Endothelial cell of hepatic sinusoid (primary cell): ENCODE measurements around the gene RASGEF1C.

Experiments
- in situ Hi-C: cut with HindIII; loops from 2 replicates; pipeline ENCODE4 v1.10.0; 2017; ENCODE audit warnings: low sequenced_read_pairs

RASGEF1C gene

GRCh38 chr5:180104168-180104530 lies 104.9 kb downstream of the RASGEF1C start:
- in situ Hi-C loops, result no loop called here

- in situ Hi-C loops, result no loop called here
These were observed 105.4 kb downstream of the RASGEF1C start for GRCh38 chr5:180103487-180104167.

GRCh38 chr5:180102636-180103035 lies 106.4 kb downstream of the RASGEF1C start:
- in situ Hi-C loops, result no loop called here

GRCh38 chr5:180101451-180102105 lies 107.4 kb downstream of the RASGEF1C start:
- in situ Hi-C loops, result no loop called here

- in situ Hi-C loops, result no loop called here
These were observed 108.2 kb downstream of the RASGEF1C start for GRCh38 chr5:180100621-180101450.

GRCh38 chr5:180099733-180100611 lies 109.0 kb downstream of the RASGEF1C start:
- in situ Hi-C loops, result loop anchor here (25.0 kb wide), 1 partner anchor 188 kb away; the partner anchor contains the start of gene TBC1D9B

- in situ Hi-C loops, result loop anchor here (25.0 kb wide), 1 partner anchor 187 kb away; the partner anchor contains the start of gene TBC1D9B
These were observed 109.8 kb downstream of the RASGEF1C start for GRCh38 chr5:180098991-180099732.

GRCh38 chr5:180098526-180098925 lies 110.5 kb downstream of the RASGEF1C start:
- in situ Hi-C loops, result loop anchor here (25.0 kb wide), 1 partner anchor 186 kb away; the partner anchor contains the start of gene TBC1D9B

- in situ Hi-C loops, result loop anchor here (25.0 kb wide), 1 partner anchor 186 kb away; the partner anchor contains the start of gene TBC1D9B
These were observed 111.1 kb downstream of the RASGEF1C start for GRCh38 chr5:180097926-180098325.

GRCh38 chr5:180097163-180097894 lies 111.7 kb downstream of the RASGEF1C start:
- in situ Hi-C loops, result loop anchor here (25.0 kb wide), 1 partner anchor 185 kb away; the partner anchor contains the start of gene TBC1D9B

GRCh38 chr5:180096616-180097015 lies 112.4 kb downstream of the RASGEF1C start:
- in situ Hi-C loops, result loop anchor here (25.0 kb wide), 1 partner anchor 184 kb away; the partner anchor contains the start of gene TBC1D9B

- in situ Hi-C loops, result loop anchor here (25.0 kb wide), 1 partner anchor 183 kb away; the partner anchor contains the start of gene TBC1D9B
These were observed 113.5 kb downstream of the RASGEF1C start for GRCh38 chr5:180095545-180095944.

- in situ Hi-C loops, result loop anchor here (25.0 kb wide), 1 partner anchor 182 kb away; the partner anchor contains the start of gene TBC1D9B
These were observed 115.2 kb downstream of the RASGEF1C start for GRCh38 chr5:180093651-180094382.

GRCh38 chr5:180093241-180093640 lies 115.8 kb downstream of the RASGEF1C start:
- in situ Hi-C loops, result loop anchor here (25.0 kb wide), 1 partner anchor 181 kb away; the partner anchor contains the start of gene TBC1D9B

GRCh38 chr5:180090769-180091546 lies 118.1 kb downstream of the RASGEF1C start:
- in situ Hi-C loops, result loop anchor here (25.0 kb wide), 1 partner anchor 179 kb away; the partner anchor contains the start of gene TBC1D9B

- in situ Hi-C loops, result loop anchor here (25.0 kb wide), 1 partner anchor 178 kb away; the partner anchor contains the start of gene TBC1D9B
These were observed 118.8 kb downstream of the RASGEF1C start for GRCh38 chr5:180090098-180090768.
